Right lobe of liver (tissue), 6 donors: ENCODE results near the gene CDH23. TPM values are rescaled to one million over a fixed set of nuclear protein-coding genes. Genes with fewer than 3 reads are reported as not detected.

Experiments
- ATAC-seq, 4 donors: fragments of 200-7000 bp; cut with Tn5 transposase; one replicate each; pipeline ENCODE4 v1.9.1; 2020; ENCODE audit warnings: mild to moderate bottlenecking in 4 of 4, moderate library complexity in 4 of 4
- DNase-seq, 3 donors: peaks; one replicate each; pipeline ENCODE4 v3.0.0-alpha.2; 2020
- H3K27ac ChIP-seq, 3 donors: fragments of 200-600 bp; one replicate each; pipeline ENCODE4 v1.8.0; 2022
- H3K27me3 ChIP-seq, 2 donors: fragments of 200-600 bp; one replicate each; pipeline ENCODE4 v1.8.0; 2022
- H3K36me3 ChIP-seq, 4 donors: fragments of 200-600 bp; sonication (generic) in 1 of 4; one replicate each; pipeline versions ENCODE4 v1.5.1 to v1.8.0; 2017 to 2022; ENCODE audit warnings: control low read depth in 1 of 4
- H3K4me1 ChIP-seq, 4 donors: fragments of 200-600 bp; sonication (generic) in 1 of 4; one replicate each; pipeline versions ENCODE4 v1.5.1 to v1.8.0; 2017 to 2022; ENCODE audit warnings: control low read depth in 1 of 4
- H3K4me3 ChIP-seq, 3 donors: fragments of 200-600 bp; one replicate each; pipeline ENCODE4 v1.8.0; 2022
- H3K9me3 ChIP-seq, 4 donors: fragments of 200-600 bp; sonication (generic) in 1 of 4; one replicate each; pipeline versions ENCODE4 v1.5.1 to v1.8.0; 2017 to 2022; ENCODE audit warnings: control low read depth in 1 of 4
- CTCF ChIP-seq, 4 donors: fragments of 200-600 bp in 3 of 4; fragments of 450-650 bp in 1 of 4; IDR thresholded peaks; one replicate each; pipeline versions ENCODE4 v1.5.1 to v1.8.0; 2016 to 2022; ENCODE audit warnings: antibody characterized with exemption in 4 of 4, mild to moderate bottlenecking in 2 of 4
- POLR2A ChIP-seq: fragments of 450-650 bp; IDR thresholded peaks from one replicate; pipeline ENCODE4 v1.6.1; 2017; ENCODE audit warnings: antibody characterized with exemption, mild to moderate bottlenecking
- WGBS: methylation state at CpG from one replicate; pipeline ENCODE4 v1.1.6; 2018; ENCODE audit warnings: low coverage, low lambda C conversion rate; ENCODE audit not compliant: insufficient coverage; ENCODE audit errors: missing lambda C conversion rate; 5-methylcytosine and 5-hydroxymethylcytosine counted together
- intact Hi-C, 2 donors: fragments of 100-400 bp; cut with DNase I; formaldehyde crosslinking; loops; one replicate each; pipeline versions ENCODE4 v1.11.2 to v1.14.1; 2022
- total RNA-seq, 6 experiments: library from RNA; depleted of rRNA in 2 of 6; stranded (reverse); fragments of >200 nt in 2 of 6; fragmentation: NEBNext Ultra II Directional in 3 of 6; extraction: Animal tissue kit (Norgen Biotek cat#: 25700) in 3 of 6; gene quantifications; one replicate each; pipeline versions ENCODE4 v1.1.0 to v1.2.4, GENCODE V29; 2016 to 2023
- donor health status: DM: no; HTN: yes; CAD: no.
- donor health status: DM: no; HTN: no; CAD: no.
- donor health status: DM: no; HTN: no; CAD: no.
- donor health status: DM: no; HTN: yes; CAD: no.
- donor health status: DM: no; HTN: yes; CAD: no.

The CDH23 gene
- total RNA-seq, 6 experiments from 2014 or later = 3.3 to 19.7 (median 6.3) TPM

GRCh38 chr10:71603150-71603549, 206.4 kb downstream of the CDH23 start:
- H3K4me3 ChIP-seq = no peak overlapping the region
- intact Hi-C loops = no loop called here
- no peak overlapping the region for H3K27ac ChIP-seq
- WGBS = 26% methylated on average over 3 of the region's 7 CpGs
- H3K9me3 ChIP-seq = no peaks in the 10 kb centered on the region
- no peak for DNase-seq
- H3K27me3 ChIP-seq = no peaks in the 10 kb centered on the region
- TF ChIP-seq CTCF (IDR thresholded peaks at IDR 0.05) (no peak), POLR2A (no peak)
- H3K4me1 ChIP-seq = peaks cover 0 to 14% (median 6%) of the 10 kb centered on the region in 4 donors
- no peak for ATAC-seq
- no peaks in the 10 kb centered on the region for H3K36me3 ChIP-seq

- WGBS = no CpG with 5 or more reads among the region's 4 CpGs
- DNase-seq (no peak), ATAC-seq (no peak)
- Histone ChIP-seq H3K4me1 (peaks cover 0 to 8% (median under 1%) of the 10 kb centered on the region in 4 donors), H3K4me3 (no peak overlapping the region), H3K36me3 (no peaks in the 10 kb centered on the region), H3K27ac (no peak overlapping the region), H3K9me3 (no peaks in the 10 kb centered on the region), H3K27me3 (no peaks in the 10 kb centered on the region)
- intact Hi-C loops = no loop called here
- no peak for TF ChIP-seq POLR2A
- TF ChIP-seq CTCF (IDR thresholded peaks at IDR 0.05) = no peak
Observed at GRCh38 chr10:71603754-71604153, 207.0 kb downstream of the CDH23 start.

- Histone ChIP-seq H3K27ac (no peak overlapping the region), H3K36me3 (no peaks in the 10 kb centered on the region), H3K4me1 (peaks cover 0 to 1% (median 0%) of the 10 kb centered on the region in 4 donors), H3K27me3 (no peaks in the 10 kb centered on the region), H3K4me3 (no peak overlapping the region), H3K9me3 (no peaks in the 10 kb centered on the region)
- WGBS = 88% methylated on average over 7 of the region's 8 CpGs
- DNase-seq = no peak
- intact Hi-C loops = loop anchor here in 1 of 2 donors (5.0 kb wide), 1 partner anchor 32 kb away; no protein-coding TSS in a partner anchor
- no peak for TF ChIP-seq CTCF (IDR thresholded peaks at IDR 0.05)
- TF ChIP-seq POLR2A = no peak
- ATAC-seq = no peak
Observed at GRCh38 chr10:71604324-71605018, 207.8 kb downstream of the CDH23 start.

GRCh38 chr10:71605263-71605962, 208.7 kb downstream of the CDH23 start:
- Histone ChIP-seq H3K4me3 (no peak overlapping the region), H3K27ac (no peak overlapping the region), H3K27me3 (no peaks in the 10 kb centered on the region), H3K9me3 (no peaks in the 10 kb centered on the region), H3K36me3 (no peaks in the 10 kb centered on the region), H3K4me1 (no peaks in the 10 kb centered on the region)
- WGBS = 69% methylated on average over 2 of the region's 2 CpGs
- ATAC-seq = no peak
- TF ChIP-seq POLR2A (no peak), CTCF (IDR thresholded peaks at IDR 0.05) (no peak)
- no peak for DNase-seq
- intact Hi-C loops = loop anchor here in 1 of 2 donors (5.0 kb wide), 1 partner anchor 33 kb away; no protein-coding TSS in a partner anchor
